Superior temporal gyrus (tissue), 1 donor: ENCODE data around the gene CXCL6.

ENCODE experiments used
- DNase-seq: peaks from one replicate; pipeline ENCODE4 v3.0.0-alpha.2; 2016; ENCODE audit errors: extremely low spot score

Gene CXCL6

DNA sequence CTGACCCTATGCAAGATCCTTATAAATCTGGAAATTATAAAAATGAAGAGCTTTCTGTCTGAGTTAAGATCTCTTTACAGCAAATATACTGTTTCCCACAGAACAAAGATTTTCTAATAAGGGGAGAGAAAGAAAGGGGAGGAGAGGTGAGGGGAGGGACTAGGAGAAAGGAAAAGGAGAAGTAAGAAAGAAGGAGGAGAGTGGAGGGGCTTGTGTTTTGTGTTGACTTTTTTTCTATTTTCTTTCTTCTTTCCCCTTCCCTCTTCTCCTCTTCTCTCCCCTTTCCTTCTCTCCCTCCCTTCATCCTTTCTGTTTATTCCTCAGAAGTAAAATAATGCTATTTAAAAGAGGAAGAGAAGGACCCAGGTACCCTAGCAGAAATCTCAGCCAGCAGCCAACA, 6.2 kb downstream of the CXCL6 start:
- no peak for DNase-seq

DNA sequence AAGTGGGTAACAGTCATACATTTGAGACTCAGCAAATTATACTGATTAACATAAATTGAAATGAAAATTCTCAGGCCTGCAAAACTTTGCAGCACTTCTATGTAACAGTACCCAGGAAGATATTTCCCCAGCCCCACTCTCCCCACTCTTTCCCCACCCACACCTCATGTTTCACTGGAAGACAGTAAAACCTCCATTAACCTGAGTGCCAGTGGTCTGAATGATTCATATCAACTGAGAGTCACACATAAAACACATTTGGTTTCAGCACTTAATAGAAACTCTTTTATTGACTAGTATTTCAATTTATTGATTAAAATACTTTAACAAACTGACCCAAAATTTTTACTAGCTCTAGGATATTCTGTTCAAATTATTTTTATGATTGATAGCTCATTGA, 6.9 kb downstream of the CXCL6 start:
- DNase-seq, result no peak

DNA sequence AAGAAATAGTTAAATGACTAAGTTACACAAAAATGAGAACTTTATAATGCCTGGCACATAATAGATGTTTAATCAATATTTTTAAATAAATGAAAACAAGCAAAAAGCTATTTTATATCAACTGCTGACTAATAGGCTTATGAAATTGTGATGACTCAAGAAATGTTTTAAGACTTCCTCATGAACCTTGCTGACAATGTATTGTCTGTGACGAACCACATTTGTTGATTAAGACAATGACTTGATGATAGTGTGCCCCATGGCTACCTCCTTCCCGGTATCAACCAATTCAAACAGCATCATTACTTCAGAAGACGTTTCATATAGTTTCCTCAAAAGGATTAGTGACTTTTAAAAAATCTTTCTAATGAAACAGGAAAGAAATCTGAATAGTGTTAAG, 7.9 kb downstream of the CXCL6 start:
- DNase-seq, result no peak

DNA sequence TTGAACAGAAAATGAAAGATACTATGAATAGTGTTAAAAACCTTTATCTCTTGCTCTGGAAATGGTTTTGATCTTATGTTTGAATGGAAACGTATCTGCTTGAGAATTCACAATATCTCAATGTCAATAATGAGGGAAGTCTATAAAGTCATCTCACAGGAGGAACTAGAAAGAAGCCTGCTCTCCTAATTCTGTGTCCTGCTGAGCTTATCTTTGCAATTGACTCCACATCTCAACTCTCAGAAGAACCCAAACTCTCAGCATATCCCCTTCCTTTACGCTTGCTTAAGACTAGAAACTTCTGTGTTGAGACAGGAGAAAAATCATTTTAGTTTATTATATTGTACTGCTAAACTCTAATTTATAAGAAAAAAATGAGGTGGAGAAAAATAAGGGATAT, 8.3 kb downstream of the CXCL6 start:
- no peak for DNase-seq

DNA sequence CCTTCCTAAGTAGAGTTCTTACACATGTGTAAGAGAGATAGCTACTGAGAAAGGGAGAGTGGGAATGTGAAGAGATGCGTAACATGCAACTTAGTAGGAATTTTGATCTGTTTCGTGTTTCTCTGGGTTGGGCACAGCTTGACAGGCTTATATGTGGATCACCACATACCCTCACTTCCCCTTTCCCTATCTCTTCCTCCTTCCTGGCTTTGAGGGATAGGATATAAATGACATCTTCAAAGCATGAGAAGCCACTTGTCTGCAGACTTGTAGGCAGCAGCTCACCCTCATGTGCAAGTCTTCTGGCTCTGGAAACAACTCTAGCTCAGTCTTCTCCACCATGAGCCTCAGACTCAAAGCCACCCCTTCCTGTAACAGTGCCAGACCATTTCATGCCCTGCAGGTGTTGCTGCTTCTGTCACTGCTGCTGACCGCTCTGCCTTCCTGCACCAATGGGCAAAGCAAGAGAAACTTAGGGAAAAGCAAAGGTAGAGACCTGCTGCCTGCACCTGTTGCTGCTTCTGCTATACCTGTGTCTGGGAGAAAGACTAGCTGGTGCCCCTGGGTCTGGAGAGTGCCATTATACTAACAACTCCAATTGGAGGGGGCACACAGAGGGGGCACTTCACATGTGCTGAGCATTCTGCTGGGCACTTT, 11.2 kb downstream of the CXCL6 start:
- DNase-seq, result no peak

DNA sequence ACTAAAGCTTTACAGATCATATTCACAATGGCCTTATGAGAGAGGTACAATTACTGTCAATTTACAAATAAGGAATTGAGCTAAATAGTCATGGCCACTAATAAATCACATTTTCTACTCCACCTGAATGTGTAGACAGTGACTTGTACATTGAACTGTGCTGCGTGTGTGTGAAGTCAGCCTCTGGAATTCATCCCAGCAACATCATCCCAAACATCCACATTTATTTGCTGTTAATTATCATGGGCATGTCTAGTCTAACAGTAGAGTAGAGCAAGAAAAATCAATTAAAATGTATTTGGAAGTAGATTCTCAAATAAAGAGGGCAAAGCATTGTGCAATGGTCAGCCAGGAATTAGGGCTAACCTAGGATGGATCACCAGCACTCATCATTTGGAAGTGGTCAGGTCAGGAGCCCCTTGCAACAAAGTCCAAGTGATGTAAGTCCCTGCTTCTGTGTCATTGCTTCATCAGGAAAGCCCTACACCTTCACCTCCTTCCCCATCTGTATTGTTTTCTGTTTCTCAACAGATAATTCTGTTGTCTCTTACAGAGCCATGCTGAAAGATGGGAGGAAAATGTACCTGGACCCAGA, 11.8 kb downstream of the CXCL6 start:
- DNase-seq, result no peak

DNA sequence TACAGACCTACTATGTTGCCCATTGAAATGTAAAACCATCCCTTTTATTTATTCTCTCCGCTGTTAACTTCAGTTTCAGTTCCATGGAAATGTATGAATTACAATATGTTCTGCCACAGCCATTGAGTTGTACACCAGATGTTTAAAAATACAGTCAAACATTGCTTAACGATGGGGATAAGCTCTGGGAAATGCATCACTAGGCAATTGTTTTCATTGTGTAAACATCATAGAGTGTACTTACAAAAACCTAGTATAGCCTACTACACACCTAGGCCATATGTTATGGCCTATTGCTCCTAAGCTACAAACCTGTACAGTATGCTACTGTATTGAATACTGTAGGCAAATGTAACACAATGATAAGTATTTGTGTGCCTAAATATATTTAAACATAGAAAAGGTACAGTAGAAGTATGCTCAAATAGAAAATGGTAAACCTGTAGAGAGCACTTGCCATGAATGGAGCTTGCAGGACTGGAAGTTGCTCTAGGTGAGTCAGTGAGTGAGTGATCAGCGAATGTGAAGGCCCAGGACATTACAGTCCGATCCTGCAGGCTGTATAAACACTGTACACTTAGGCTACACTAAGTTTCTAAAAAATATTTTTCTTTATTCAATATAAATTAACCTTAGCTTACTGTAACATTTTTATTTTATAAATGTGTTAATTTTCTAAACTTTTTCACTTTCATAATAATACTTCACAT, 13.9 kb downstream of the CXCL6 start:
- no peak for DNase-seq

DNA sequence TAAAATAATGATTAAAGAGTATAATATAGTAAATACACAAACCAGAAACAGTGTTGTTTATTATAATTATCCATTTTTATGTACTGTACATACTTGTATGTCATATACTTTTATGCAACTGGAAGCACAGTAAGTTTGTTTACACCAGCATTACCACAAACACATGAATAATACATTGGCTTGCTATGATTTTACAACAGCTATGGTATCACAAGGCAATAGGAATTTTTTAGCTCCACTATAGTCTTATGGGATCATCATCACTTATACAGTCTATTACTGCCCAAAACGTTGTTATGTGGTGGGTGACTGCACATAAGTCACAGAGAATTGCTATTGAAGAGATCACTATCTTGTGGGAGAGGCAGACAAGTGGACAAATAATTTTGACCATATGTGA, 14.8 kb downstream of the CXCL6 start:
- DNase-seq, result no peak

DNA sequence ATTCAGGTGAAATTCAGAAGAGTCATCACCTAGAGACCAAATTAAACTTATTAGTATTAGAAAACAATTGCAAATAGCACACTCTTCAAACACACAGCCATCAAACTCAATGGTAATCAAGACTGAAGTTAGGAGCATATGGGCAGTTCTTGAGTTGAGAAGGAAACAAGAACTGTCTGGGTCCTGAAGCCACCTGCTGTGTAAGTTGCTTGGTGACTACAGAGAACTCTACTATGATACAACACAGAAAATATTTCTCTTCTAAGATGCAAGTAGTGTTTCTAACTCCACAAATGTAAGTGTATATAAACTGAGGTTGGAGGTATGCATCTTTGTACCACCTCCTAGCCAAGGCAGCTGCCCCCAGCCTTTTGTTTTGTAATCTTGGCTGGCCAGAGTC, 16.3 kb downstream of the CXCL6 start:
- DNase-seq, result no peak

DNA sequence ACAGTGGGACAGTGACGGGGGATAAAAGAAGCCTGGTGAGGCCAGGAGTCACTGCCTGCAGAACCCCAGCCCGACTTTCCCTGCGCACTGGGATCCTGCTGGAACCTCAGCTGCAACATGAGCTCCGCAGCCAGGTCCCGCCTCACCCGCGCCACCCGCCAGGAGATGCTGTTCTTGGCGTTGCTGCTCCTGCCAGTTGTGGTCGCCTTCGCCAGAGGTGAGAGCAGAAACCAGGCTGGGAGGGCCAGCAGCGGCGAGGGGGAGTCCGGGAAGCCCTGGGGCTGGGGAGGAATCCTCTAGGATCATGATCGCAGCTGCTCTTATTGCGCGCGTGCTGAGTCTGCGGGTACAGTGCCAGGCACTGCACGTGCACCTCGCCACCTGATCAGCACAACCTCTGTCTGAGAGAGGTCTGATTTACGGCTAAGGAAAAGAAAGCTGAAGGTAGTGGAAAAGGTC, 16.8 kb downstream of the CXCL6 start, which contains the start of gene PF4V1:
Gene PF4V1 (plus strand): TSS at position 51 of the 459 bp plus-strand sequence. CDS start 67 bp downstream, at position 118.
- DNase-seq, result no peak

DNA sequence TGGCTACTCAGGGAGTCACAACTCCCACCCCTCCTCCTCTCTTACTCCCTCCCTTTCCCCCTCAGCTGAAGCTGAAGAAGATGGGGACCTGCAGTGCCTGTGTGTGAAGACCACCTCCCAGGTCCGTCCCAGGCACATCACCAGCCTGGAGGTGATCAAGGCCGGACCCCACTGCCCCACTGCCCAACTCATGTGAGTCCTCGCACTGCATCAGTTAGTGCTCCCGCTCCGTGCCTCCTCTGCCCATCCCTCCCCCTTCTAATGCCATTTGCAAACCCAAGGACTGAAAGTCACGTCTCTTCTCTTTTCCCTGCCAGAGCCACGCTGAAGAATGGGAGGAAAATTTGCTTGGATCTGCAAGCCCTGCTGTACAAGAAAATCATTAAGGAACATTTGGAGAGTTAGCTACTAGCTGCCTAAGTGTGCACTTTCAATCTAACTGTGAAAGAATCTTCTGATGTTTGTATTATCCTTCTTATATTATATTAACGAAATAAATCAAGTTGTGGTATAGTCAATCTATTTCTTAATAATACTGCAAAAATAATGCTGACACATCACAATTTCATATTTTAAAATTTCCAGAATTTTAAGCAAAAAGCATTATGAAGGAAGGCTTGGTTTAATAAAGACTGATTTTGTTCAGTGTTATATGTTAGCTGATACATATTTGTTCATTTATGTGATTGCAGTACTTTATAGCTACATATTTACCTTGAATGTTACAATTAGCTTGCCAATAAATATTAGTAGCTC, 17.4 kb downstream of the CXCL6 start:
- DNase-seq, result no peak

DNA sequence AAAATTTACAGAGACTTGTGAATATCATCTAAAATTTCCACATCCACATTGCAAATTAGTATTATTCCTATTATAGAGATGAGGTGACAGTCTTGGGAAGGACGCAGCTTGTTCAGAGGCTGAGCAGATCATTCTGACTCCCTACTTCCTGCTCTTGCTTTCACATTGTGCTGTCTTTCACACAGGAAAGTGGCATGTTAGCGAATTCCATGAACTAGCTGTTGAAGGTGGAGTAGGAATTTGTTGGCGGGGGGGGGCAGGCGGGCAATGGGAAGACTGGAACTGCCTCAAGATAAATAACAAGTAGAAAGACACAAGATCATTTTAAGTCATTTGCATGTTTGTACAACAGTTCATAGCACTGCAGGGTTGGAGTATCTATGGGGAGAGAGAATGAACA, 18.9 kb downstream of the CXCL6 start:
- DNase-seq, result no peak

DNA sequence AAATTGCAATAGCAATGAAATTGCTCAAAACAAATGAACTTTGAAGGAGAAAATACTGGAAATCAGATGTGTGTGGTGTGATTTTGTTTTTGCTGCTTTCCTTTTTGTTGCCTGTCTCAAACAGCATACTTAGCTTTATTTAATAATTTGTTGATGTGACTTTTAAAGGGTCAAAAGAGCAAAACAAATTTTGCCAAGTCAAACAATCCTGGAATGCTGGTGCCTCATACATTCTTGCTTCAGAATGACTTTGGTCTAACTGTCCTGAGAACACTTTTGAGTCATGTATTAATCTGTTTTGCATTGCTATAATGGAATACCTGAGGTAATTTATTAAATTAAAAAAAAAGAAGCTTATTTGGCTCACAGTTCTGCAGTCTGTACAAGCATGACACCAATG, 20.0 kb downstream of the CXCL6 start:
- DNase-seq, result no peak

DNA sequence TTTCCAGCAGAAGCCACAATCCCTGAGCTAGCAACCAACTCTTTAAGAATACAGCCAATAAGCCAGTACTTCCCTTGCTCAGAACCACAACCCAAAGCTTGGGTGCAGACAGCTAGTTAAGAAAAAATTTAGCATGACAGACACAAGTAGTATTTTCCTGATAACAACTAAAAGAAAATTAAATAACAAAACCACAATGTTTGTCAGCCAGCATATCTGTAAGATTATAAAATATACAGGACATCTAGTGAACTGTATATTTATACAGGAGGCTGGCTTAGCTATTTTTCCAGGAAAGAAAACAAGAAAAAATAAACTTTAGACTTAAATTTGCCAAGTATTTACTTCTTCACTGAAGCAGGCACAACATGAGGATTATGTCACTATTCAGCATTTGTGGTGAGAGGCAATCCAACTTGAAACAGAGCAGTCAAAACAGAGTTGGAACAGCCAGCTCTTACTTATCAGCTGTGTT, 23.2 kb downstream of the CXCL6 start:
- DNase-seq, result no peak

DNA sequence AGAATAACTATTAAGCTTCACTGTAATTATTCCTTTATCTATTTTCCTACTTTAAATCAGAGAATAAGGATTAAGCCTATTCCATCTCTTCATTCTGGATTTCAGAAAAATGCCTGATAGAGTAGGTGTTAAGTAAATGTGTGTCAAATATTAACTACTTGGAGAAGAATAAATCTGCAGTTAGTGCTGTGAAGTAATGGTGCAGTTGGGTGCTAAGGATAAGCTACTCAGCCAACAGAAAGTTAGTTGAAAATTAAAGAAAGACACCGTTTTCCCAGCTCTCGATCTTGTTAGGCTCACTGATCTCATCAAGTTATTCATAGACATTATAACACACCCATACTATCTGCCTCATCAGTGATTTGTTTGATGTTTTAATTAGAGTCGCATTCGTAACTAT, 23.7 kb downstream of the CXCL6 start:
- DNase-seq, result no peak

DNA sequence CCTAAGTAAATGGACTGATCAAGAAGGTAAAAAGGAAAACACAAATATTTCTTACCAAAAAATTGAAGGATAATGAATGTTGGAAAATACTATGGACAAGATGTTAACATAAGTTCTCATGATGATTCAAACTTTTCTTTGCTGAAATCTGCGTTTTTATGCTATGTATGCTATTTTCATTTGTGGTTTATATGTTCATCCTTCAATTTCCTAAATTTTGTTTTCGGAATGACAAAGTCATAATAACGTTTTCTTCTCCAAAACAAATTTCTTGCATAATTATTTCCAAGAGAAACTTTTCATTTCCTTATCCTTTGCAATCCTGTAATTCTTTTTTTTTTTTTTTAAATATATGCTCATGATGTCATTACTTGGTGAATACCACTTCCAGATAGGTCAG, 24.4 kb downstream of the CXCL6 start:
- DNase-seq, result no peak

DNA sequence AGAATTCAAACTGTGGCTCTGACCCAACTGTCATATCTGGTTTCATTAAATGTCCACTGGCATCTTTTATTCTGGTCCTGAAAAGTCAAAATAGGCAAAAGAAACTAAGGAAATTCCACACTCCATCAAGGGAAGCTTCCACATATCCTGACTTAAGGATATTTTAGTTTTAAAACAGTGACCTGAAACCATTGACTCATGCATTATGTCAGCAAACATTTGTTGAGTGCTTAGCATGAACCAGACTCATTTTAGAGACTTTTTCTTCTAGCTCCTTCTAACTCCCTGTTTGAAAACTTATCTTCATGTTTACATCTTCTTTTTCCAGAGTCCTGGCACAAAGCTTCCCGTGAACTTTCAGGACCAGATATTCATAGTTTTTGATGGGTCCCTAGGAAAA, 25.8 kb downstream of the CXCL6 start:
- no peak for DNase-seq

DNA sequence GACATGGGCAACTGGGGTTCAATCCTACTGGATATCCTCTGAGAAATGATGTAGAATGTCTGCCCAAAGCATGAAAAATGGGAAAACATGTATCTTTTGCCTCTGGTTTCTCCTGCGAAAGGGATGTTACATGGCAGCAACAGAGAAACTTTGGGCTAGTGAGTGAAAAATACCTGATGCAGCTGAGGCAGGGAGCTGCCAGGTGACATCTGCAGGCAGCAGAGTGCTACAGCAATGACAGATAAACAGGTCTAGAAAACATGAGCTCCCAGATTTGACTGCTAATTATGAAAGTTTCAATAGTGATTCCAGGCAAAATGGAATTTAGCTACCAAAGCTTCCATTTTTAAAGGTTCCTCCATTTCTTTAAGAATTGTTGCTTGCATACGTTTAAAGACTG, 27.9 kb downstream of the CXCL6 start:
- no peak for DNase-seq

DNA sequence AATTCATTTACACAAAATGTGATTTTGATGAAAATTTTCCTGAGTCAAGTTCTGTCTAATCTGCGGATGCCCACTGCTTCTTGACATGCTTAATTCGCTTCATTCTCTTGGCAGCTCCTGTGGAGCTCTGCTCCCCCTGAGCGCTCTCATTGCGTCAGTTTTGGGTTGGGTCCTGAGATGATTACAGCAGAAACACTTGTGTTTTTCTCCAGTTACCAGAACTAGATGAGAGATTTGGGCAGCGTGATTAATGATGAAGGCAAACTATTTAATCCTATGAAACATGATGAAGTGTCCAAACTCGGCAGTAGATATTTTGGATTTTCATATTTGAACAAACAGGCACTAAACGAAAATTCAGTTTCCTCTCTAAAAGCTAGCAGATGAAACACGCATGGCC, 28.5 kb downstream of the CXCL6 start:
- no peak for DNase-seq

DNA sequence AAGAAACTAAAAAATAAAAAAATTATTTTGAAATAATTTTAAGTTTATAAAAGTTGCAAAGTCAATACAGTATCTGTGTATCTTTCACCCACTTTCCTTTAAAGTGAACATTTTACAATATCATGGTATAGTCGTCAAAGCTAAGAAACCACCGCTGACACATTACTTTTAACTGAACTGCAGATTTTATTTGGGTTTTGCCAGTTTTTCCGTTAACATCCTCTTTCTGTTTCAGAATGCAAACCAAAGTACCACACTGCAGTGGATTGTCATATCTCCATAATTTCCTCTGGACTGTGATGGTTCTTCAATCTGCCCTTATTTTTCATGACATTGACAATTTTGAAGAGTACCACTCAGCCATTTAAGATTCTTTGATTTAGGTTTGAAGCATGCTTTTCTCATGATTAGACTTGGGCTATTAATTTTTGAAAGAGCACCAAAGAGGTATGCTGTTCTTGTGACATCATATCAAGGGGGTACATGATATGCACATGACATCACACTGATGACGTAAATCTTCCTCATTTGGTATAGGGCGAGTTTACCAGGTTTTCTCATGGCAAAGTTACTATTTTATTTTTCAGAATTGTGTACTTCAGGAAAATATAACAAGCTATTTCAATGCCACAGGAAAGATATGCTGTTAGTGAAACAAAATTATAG, 29.1 kb downstream of the CXCL6 start:
- no peak for DNase-seq

DNA sequence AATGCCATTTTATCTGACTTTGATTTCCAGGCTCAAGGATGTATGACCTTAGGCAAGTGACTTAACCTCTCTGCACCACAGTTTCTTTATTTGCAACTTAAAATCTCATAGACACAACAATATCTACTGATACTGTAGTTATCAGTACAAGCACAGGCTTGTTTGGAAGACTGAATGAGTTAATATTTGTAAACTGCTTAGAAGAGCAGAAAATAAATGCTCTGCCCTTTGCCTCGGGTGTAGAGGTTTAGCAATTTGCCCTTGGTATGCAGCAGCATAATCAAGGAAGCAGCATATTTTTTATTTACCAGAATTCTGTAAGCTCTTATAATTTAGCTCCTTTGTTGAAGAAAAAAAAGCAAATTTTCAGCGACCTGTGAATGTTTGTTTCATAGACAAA, 29.8 kb downstream of the CXCL6 start:
- DNase-seq, result no peak

DNA sequence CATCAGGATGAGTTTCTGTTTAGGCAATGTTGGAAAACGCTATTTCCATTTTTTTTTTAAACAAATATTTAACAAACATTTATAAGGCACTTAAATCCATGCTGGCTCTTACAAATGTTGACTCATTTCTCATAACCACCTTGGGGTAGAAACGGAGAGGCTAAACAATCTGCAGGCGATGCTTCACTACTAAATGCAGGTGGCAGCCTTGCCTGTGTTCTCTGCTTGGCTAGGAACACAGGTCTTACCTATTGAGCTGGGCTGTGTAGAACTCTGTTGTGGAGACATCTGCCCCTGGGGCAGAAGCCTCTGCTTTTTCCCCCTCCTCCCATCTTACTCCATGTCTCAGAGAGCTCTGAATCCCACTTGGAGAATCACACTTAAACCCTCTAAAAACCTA, 31.3 kb downstream of the CXCL6 start:
- no peak for DNase-seq
